Kidney epithelial cell (primary cell): Measurements from ENCODE around the gene S1PR3. TPM values are rescaled to one million over a fixed set of nuclear protein-coding genes. Genes with fewer than 3 reads are reported as not detected.

ENCODE experiments used
- DNase-seq: peaks from one replicate; pipeline ENCODE4 v3.0.0-alpha.2; 2010; ENCODE audit warnings: low read depth
- H3K27me3 ChIP-seq: 2 replicates; pipeline ENCODE4 v1.6.0; 2011; ENCODE audit warnings: low read length; ENCODE audit not compliant: control insufficient read depth, insufficient read depth
- H3K36me3 ChIP-seq: 2 replicates; pipeline ENCODE4 v1.5.1; 2011; ENCODE audit warnings: low read length; ENCODE audit not compliant: control insufficient read depth, insufficient read depth
- H3K4me3 ChIP-seq: 2 replicates; pipeline ENCODE4 v1.5.1; 2011; ENCODE audit warnings: low read depth, mild to moderate bottlenecking, control low read depth, low read length
- total RNA-seq: library from RNA; depleted of rRNA; stranded (reverse); fragments of >200 nt; gene quantifications from 2 replicates; pipeline ENCODE4 v1.2.3, GENCODE V29; 2015
- TF ChIP-seq, protein P1 (sequence below): IDR thresholded peaks from 2 replicates; pipeline ENCODE4 v1.5.1; 2011; ENCODE audit warnings: mild to moderate bottlenecking, moderate library complexity, low read length, control low read depth, inconsistent platforms; ENCODE audit not compliant: insufficient read depth, poor library complexity, severe bottlenecking

S1PR3 gene
- total RNA-seq, 1 donor from 2014 or later, result 1.9 TPM

DNA sequence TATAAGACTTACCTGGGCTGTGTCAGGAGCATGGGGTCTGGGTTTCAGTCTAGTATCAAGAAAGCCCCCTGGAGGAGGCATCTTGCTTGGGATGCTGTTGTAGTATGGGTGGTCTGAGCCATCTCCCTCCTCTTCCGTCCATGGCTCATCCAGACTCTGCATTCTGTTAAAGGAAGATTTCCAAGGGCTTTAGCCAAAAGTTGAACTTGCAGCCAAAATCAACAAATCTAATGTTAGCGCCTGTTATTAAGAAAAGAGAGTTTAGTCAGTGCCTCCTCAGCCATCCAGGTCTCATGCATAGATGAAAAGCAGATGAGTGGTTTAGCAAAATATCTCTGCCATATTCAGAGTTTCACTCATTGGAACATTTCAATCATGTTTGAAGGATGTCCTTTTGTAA is 55.6 kb downstream of the S1PR3 start:
- TF ChIP-seq, protein P1, sequence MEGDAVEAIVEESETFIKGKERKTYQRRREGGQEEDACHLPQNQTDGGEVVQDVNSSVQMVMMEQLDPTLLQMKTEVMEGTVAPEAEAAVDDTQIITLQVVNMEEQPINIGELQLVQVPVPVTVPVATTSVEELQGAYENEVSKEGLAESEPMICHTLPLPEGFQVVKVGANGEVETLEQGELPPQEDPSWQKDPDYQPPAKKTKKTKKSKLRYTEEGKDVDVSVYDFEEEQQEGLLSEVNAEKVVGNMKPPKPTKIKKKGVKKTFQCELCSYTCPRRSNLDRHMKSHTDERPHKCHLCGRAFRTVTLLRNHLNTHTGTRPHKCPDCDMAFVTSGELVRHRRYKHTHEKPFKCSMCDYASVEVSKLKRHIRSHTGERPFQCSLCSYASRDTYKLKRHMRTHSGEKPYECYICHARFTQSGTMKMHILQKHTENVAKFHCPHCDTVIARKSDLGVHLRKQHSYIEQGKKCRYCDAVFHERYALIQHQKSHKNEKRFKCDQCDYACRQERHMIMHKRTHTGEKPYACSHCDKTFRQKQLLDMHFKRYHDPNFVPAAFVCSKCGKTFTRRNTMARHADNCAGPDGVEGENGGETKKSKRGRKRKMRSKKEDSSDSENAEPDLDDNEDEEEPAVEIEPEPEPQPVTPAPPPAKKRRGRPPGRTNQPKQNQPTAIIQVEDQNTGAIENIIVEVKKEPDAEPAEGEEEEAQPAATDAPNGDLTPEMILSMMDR, result no peak
- Histone ChIP-seq H3K27me3 (no peaks in the 10 kb centered on the region), H3K4me3 (no peak overlapping the region), H3K36me3 (no peaks in the 10 kb centered on the region)
- no peak for DNase-seq

DNA sequence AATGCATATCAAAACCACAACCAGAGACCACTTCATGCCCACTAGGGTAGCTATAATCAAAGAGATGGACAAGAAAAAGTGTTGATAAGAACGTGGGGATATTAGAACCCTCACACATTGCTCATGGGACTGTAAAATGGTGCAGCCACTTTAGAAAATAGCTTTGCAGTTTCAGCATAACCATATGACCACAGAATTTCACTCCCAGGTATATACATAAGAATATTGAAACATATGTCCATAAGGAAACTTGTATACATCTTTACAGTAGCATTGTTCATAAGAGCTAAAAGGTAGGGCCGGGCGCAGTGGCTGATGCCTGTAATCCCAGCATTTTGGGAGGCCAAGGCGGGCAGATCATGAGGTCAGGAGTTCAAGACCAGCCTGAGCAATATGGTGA is 56.4 kb downstream of the S1PR3 start:
- no peak for DNase-seq
- no peak overlapping the region for H3K4me3 ChIP-seq
- no peaks in the 10 kb centered on the region for H3K36me3 ChIP-seq
- no peaks in the 10 kb centered on the region for H3K27me3 ChIP-seq
- TF ChIP-seq, protein P1, result no peak

DNA sequence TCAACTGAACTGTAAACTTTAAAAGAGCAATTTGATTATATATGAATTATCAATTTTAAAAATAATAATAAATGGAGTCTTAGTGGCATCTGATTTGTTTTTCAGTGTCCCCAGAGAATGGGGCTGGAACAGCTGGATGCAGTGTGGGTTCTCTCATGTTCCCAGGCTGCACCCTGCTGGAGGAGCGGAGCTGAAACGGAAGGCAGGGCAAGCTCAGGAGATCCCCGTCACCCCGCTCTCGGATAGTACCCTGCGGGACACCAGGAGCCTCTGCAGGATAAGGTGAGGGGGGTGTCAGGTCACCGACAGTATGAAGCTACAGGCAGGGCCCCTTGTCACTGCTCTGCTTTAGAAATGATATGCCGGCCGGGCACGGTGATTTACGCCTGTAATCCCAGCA is 57.3 kb downstream of the S1PR3 start:
- Histone ChIP-seq H3K36me3 (no peaks in the 10 kb centered on the region), H3K27me3 (no peaks in the 10 kb centered on the region), H3K4me3 (no peak overlapping the region)
- TF ChIP-seq, protein P1, result no peak
- DNase-seq, result no peak

DNA sequence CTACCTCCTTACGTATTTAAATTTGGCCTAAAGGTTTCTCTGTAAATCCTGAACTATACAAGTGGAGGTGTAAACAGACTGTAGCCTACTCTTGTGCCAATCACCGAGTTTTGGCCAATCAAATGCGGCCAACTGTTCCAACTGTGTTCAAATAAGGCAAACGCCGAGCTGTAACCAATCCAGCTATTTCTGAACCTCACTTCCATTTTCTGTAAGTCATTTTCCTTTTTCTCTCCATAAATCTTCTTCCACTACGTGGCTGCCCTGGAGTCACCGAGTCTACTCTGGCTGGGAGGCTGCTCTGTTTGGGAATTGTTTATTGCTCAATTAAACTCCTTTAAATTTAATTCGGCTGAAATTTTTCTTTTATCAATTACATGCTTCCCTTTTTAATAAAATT is 58.4 kb downstream of the S1PR3 start:
- no peak for DNase-seq
- H3K27me3 ChIP-seq, result no peaks in the 10 kb centered on the region
- H3K4me3 ChIP-seq, result no peak overlapping the region
- TF ChIP-seq, protein P1, result no peak
- H3K36me3 ChIP-seq, result no peaks in the 10 kb centered on the region

DNA sequence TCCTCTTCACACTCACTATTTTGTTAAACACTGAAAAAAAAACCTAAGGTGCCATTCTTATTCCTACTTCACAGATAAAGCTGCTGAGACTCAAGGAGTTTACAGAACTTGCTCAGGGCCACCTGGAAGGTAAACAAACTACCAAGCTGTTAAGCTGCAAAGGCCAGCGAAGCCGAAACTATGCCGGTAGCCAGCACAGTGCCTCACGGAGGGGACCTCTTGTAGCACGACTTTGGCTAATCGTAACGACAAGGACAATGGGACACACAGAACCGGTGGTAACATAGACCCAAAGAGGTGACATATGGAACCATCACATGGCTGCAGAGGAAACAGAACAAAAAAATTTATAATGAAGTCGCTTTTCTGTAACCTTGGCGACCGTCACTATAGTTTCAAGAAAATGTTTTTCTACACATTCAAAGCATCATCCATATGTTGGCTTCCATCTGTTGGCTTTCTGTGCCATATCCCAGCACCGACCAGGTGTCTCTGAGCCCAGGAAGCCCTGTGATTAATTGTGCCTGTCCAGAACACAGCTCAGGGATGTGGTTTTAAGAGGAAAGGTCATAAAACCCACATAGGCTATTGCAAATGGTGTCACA is 60.3 kb downstream of the S1PR3 start:
- Histone ChIP-seq H3K36me3 (no peaks in the 10 kb centered on the region), H3K4me3 (no peak overlapping the region), H3K27me3 (no peaks in the 10 kb centered on the region)
- DNase-seq, result no peak
- TF ChIP-seq, protein P1, result no peak

DNA sequence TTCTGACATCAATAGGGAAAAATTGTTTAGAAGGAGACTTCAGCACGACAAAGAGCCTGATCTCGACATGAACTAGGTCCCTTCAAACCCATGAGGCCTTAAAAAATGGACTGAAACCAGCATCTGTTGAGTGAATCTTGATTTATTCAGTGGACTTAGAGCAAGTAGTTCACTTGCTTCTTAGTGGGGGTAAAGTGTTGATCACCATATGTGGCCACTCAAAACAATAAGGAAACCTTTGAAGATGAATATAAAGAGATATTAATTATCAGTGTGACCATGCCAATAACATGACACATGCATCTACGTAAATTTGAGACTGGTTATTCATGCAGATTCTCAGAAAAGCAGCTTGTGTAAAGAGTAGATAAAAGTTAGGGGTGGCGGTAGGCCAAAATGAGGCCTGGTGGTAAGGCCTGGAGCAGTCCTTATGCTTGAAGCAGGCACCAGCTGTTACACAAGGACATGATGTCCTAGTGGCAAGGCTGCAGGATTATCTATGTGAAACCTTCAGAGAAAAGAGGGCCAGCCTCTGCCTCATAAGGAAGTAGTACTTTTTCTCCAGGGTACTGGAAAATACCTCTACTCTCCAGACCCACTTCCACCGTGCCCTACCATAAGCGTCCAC is 61.3 kb downstream of the S1PR3 start:
- no peak overlapping the region for H3K4me3 ChIP-seq
- no peaks in the 10 kb centered on the region for H3K36me3 ChIP-seq
- H3K27me3 ChIP-seq, result no peaks in the 10 kb centered on the region
- no peak for DNase-seq
- TF ChIP-seq, protein P1, result no peak
